Epithelial cell of prostate (primary cell): ENCODE results near the gene NUAK2.
A peak's percentile ranks its signal among the peaks of the same experiment; 100 is the strongest.
"Not testable (repeated sequence)": the region's sequence is repeated elsewhere in the genome, so short reads cannot be mapped to it uniquely, and the experiment has no call there.

Experiments used
- DNase-seq: peaks from one replicate; pipeline ENCODE4 v3.0.0-alpha.2; 2011; ENCODE audit warnings: low read depth, low spot score
- H3K27ac ChIP-seq: fragments of 450-650 bp; 2 replicates; pipeline ENCODE4 v1.5.1; 2017; ENCODE audit warnings: mild to moderate bottlenecking

The NUAK2 gene

GRCh38 chr1:205301205-205301821 lies 20.2 kb downstream of the NUAK2 start:
- H3K27ac ChIP-seq, result peak overlapping the region; percentile 96
- no peak for DNase-seq

- H3K27ac ChIP-seq, result peak overlapping the region; percentile 96
- DNase-seq, result no peak
Measured at GRCh38 chr1:205300149-205300548, 21.4 kb downstream of the NUAK2 start.

GRCh38 chr1:205298191-205298994 lies 23.2 kb downstream of the NUAK2 start:
- peak overlapping the region; percentile 96 for H3K27ac ChIP-seq
- DNase-seq, result no peak

- not testable (repeated sequence) for DNase-seq
- H3K27ac ChIP-seq, result peak overlapping the region; percentile 96
Measured at GRCh38 chr1:205297546-205298177, 23.9 kb downstream of the NUAK2 start.

GRCh38 chr1:205296154-205296553 lies 25.4 kb downstream of the NUAK2 start:
- H3K27ac ChIP-seq, result peak overlapping the region; percentile 96
- no peak for DNase-seq

- peak overlapping the region; percentile 96 for H3K27ac ChIP-seq
- no peak for DNase-seq
Measured at GRCh38 chr1:205294934-205295333, 26.6 kb downstream of the NUAK2 start.

- DNase-seq, result no peak
- peak overlapping the region; percentile 96 for H3K27ac ChIP-seq
Measured at GRCh38 chr1:205294175-205294917, 27.2 kb downstream of the NUAK2 start.

- H3K27ac ChIP-seq, result peak overlapping the region; percentile 96
- no peak for DNase-seq
Measured at GRCh38 chr1:205293350-205294074, 28.0 kb downstream of the NUAK2 start.

- no peak overlapping the region for H3K27ac ChIP-seq
- no peak for DNase-seq
Measured at GRCh38 chr1:205291596-205291995, 29.9 kb downstream of the NUAK2 start.

- DNase-seq, result no peak
- no peak overlapping the region for H3K27ac ChIP-seq
Measured at GRCh38 chr1:205287767-205288559, 33.6 kb downstream of the NUAK2 start.

- no peak overlapping the region for H3K27ac ChIP-seq
- DNase-seq, result no peak
Measured at GRCh38 chr1:205287076-205287475, 34.5 kb downstream of the NUAK2 start.

GRCh38 chr1:205286335-205286950 lies 35.1 kb downstream of the NUAK2 start:
- peak overlapping the region; percentile 89 for H3K27ac ChIP-seq
- DNase-seq, result no peak

GRCh38 chr1:205285381-205286101 lies 36.0 kb downstream of the NUAK2 start:
- H3K27ac ChIP-seq, result peak overlapping the region; percentile 89
- DNase-seq, result no peak

GRCh38 chr1:205284420-205285144 lies 37.0 kb downstream of the NUAK2 start:
- DNase-seq, result peak; percentile 98
- peak overlapping the region; percentile 89 for H3K27ac ChIP-seq

- H3K27ac ChIP-seq, result peak overlapping the region; percentile 89
- no peak for DNase-seq
Measured at GRCh38 chr1:205283270-205284147, 38.0 kb downstream of the NUAK2 start.

GRCh38 chr1:205280666-205281395 lies 40.7 kb downstream of the NUAK2 start:
- H3K27ac ChIP-seq, result peak overlapping the region; percentile 65
- DNase-seq, result not testable (repeated sequence)
